Testis (tissue), 2 donors: ENCODE measurements around the gene MYH11.

ENCODE experiments used
- POLR2A ChIP-seq: fragments of 450-650 bp; IDR thresholded peaks from one replicate; pipeline ENCODE4 v1.6.1; 2017; ENCODE audit warnings: antibody characterized with exemption, mild to moderate bottlenecking, moderate library complexity
- TF ChIP-seq, protein P1 (sequence below), 3 experiments: fragments of 450-650 bp in 2 of 3; fragments of 200-600 bp in 1 of 3; sonication (generic) in 1 of 3; IDR thresholded peaks; one replicate each; pipeline ENCODE4 v1.5.1; 2016 to 2019; ENCODE audit warnings: antibody characterized with exemption in 3 of 3, mild to moderate bottlenecking in 2 of 3, moderate library complexity in 1 of 3

DNA sequence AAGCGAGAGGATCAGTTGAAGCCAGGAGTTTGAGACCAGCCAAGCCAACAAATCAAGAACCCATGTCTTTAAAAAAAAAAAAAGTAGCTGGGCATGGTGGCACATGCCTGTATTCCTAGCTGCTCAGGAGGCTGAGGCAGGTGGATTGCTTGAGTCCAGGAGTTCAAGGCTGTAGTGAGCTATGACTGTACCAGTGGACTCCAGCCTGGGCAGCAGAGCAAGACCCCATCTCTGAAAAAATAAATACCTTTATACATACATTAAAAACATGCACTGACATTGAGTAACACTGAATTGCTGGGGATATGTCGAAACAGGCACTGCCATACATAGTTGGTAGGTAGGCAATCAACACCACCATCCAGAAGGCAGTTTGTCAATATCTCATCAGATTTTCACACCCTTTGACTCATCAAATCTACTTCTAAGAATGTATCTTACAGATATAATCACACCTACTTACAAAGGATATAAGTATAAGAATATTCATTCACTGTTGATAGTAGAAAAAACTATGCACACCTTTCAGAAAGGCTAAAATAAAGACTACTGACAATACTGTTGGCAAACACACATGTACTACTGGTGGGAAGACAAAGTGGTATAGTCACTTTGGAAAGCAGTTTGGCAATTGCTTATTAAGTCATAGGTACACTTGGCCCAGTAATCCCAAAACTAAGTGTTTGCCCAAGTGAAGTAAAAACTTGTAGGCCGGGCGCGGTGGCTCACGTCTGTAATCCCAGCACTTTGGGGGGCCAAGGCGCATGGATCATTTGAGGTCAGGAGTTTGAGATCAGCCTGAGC lies 37.9 kb upstream of the MYH11 start:
- TF ChIP-seq, protein P1, sequence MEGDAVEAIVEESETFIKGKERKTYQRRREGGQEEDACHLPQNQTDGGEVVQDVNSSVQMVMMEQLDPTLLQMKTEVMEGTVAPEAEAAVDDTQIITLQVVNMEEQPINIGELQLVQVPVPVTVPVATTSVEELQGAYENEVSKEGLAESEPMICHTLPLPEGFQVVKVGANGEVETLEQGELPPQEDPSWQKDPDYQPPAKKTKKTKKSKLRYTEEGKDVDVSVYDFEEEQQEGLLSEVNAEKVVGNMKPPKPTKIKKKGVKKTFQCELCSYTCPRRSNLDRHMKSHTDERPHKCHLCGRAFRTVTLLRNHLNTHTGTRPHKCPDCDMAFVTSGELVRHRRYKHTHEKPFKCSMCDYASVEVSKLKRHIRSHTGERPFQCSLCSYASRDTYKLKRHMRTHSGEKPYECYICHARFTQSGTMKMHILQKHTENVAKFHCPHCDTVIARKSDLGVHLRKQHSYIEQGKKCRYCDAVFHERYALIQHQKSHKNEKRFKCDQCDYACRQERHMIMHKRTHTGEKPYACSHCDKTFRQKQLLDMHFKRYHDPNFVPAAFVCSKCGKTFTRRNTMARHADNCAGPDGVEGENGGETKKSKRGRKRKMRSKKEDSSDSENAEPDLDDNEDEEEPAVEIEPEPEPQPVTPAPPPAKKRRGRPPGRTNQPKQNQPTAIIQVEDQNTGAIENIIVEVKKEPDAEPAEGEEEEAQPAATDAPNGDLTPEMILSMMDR (IDR thresholded peaks at IDR 0.05), result no peak
- no peak for TF ChIP-seq POLR2A
